CD4-positive, alpha-beta T cell treated with Interleukin-10 for 1 hour (primary cell): ENCODE results near the gene BORCS5.
"Not testable (repeated sequence)": the region's sequence is repeated elsewhere in the genome, so short reads cannot be mapped to it uniquely, and the experiment has no call there.

ENCODE experiments used
- DNase-seq: peaks from one replicate; pipeline ENCODE4 v3.0.0-alpha.2; 2020

BORCS5 gene

DNA sequence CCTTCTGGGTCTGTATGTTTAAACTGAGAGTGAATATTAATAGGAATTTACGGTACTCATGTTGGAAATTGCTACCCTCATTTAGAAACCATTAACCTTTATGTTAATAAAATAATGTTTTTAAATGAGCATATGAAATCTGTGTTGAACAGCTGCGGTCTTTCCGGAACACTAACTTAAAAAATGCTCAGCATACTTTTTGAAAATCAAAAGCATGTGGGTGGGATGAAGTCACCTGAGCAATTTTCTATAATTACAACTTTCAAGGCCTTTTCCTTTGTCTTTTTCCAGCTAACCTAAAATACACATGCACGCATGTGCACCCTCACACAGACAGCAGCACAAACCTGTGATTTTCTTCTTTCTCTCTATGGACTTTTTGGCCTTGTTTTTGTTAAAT lies 39.8 kb downstream of the BORCS5 start:
- no peak for DNase-seq

DNA sequence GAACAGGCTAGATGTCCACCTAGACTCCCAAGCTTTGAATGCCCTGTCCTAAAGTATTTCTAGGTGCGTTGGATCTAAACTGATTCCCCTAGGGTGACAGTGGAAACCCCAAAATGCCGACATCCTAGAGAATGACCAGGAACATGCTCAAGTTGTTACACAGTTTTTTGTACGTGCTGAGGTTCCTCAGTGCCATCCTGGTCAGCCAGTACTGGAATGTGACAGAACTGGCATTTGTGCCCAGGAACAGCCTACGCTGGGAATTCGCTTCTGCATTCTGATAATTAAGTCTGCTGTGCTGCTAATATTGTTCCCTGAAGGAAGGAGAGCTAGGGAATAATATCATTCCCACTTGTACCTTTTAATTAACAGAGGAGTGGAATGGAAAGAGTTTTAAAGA lies 40.3 kb downstream of the BORCS5 start:
- no peak for DNase-seq

DNA sequence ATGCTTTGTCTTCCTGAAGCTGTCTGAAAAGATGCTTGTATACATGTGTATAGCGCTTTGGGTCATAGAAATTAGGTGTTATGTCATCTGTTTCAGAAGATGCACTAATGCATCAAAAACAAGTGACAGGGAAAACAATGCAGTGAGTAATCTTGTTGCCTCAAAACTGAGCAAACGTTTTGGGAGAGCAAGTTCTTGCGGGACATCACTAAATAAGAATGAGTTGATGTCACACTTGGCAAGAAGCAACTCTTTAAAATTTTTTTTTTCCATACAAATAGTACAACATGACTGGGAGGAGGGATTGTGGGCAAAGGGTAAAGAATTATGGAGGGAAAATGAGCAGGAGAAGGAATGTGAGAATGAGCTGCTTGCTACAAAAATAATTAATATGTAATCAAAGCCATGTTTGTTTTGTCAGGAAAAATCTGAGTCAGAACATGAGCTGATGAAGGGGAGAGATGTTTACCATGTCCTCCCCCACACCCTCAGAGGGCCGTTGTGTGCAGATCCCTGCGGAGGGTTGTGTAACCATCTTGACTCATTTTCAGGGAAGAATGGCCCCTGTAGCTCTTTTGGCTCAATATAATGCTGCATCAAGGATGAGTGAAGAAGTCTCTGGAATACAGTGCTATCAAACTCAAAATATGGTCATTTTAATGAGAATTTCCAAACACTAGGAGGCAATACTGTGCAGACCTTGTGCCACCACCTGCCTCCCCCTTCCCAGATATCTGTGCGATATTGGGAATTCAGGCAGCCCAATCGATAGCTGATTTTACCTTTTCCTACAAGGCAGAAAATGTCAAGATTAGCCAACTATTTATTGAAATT lies 41.4 kb downstream of the BORCS5 start:
- DNase-seq: no peak

DNA sequence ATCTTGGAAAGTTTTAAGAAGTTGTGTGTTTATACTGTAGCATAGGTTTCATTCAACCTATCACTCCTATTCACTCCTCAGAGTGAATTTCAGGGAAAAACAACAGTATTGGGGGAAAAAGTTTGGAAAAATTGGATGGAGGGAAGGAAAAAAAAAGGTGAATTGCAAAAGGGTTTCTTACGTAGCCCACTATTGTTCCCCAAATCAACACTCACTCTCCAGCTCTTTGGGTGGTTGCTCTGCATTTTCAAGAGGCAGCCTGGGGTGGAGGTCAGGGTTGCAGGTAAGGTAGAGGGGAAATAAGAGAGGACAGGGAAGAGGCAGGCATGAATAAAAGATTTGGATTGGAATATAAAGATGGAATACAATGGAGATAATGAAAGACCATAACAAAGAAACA lies 42.3 kb downstream of the BORCS5 start:
- no peak for DNase-seq

DNA sequence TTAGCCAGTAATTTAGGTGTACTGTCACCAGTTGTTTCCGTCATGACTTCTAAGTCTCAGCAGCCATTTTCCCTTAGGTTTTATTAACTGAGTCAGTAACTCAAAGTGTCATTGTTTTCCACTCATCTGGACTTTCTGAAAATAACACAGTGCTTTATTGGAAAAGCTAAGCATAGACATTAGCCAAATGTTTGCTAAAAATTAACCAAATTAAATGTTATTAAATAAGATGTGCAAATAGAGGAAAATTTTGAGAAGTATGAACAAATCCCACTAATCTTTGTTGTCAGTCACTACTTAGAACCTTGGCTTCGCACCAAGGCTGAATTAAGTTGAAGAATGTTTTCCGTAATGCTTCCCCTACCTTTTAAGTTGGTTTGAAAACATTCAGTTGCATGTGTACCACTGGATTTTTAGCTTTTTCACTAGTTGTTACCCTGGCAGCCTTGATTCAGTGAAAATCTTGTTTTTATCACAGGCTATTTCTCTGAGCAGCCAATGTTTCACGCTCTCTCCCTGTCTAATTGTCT lies 43.0 kb downstream of the BORCS5 start:
- no peak for DNase-seq

DNA sequence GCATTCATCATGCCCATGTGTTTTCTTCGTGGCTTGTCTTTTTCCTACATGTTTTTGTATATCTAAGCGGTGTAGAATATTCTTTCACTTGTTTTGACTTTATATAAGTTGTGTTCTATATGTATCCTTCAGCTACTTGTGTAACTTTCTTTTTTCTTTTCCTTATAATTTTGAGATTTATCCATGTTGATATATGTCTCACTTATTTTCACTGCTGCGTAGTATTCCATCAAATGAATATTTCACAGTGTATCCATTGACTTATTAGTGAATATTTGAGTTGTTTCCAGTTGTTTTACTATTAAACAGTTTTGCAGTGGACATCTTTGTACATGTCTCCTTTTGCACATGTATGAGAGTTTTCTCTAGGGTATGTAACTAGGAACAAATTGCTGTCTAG lies 43.9 kb downstream of the BORCS5 start:
- DNase-seq: no peak

DNA sequence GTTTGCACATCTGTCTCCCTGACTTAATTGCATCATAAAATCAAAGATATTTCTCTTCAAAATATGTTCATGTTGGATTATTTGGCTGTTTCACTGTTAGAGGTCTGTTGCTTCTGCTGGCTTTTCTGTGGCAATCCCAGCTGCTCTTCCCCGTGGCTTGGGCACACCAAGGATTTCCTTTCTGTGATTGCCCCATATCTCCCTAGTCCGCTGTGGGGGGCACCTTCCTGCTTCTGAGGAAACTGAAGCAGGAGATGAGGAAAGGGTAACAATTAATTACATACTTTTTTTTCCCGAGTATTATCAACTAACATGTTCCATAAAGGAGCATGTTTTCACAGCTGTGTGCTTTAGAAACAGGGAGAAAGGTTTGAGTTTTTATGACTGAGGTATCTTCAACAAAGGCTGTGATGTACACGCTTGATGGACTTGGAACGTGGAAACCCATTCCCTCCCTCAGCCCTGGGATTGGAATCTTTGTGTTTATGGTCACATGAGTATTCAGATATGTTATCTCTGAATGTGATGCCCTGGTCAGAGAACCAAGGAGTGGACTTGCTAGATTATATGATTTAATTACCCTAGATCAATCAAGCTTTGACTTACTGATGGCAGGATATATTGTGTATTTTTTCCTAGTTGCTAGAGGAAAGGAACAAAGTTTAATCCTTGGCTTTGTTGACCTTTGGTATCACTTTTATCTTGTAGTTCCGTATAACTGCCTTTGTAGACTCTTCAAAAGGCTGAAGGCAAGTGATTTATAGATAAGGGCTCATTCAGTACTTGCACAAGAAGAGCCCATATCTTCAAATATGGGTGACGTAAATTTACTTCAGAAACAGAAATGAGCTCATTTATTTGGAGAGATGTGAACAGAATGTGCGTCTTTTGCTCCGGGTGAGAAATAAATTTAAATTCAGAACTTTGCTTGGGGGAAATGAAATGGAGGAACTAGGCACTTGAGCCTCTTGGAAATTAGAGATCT lies 46.7 kb downstream of the BORCS5 start:
- no peak for DNase-seq

DNA sequence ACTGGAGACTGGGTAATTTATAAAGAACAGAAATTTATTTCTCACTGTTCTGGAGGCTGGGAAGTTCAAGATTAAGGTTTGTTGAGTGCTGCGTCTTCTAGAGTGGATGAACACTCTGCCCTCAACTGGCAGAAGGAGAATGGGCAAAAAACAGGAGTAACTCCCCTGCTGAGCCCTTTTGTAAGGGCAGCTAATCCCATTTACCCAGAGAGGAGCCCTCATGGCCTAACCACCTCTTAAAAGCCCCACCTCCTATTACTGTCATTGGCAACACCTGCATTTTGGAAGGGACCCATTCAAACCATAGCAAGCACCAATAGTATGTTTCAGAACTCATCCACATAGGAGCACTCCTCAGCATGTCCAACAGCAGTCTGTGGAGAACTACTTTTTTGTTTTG lies 47.4 kb downstream of the BORCS5 start:
- no peak for DNase-seq

DNA sequence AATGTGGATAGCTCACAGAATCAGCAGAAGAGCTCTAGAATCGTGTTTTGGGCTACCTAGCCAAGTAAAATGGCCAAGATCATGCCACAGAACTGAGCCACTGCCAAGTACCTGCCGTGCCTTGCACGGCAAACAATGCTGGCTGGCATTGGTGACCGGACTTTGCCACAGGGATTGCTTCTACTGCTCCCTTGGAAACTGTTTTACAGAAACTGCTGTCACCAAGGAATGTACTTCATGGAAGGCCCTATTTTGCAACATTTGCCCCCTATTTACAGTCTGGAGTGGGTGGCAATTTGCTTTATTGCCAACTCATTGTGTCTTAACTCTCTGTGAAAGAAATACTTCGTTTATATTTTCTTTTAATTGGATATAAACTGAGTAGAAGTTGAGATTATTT lies 49.0 kb downstream of the BORCS5 start:
- no peak for DNase-seq

DNA sequence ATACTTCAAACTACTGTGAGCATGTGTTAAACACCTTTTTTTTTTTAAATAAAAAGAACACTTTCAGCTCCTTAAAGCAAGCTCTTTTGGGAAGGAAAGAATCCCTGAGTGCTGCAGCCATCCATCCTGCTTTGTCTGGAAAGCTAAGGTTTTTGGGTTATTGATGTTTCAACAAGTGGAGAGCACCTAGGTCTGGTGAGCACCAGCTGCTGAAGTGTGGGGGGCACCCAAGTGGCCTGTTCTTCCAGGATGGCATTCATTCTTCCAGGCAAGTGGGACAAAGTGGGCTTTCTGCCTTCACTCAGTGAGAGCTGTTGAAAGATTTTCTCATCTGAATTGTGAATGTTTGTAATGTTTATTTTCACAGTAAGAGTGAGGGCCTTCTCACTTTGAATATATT lies 49.9 kb downstream of the BORCS5 start:
- no peak for DNase-seq

DNA sequence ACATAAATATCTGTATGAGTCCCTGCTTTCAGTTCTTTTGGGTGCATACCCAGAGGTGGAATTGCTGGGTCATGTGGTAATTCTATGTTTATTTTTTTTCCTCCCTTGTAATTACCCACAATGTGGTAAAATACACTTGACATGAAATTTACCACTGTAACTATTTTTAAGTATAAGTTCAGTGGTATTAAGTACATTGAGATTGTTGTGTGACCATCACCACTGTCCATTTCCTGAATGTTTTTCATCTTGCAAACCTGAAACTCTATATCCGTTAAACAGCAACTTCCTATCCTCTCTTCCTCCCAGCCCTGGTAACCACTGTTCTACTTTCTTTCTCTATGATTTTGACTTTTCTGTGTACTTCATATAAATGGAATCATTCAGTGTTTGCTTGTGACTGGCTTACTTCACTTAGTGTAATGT lies 51.4 kb downstream of the BORCS5 start:
- peak; percentile 26 for DNase-seq

DNA sequence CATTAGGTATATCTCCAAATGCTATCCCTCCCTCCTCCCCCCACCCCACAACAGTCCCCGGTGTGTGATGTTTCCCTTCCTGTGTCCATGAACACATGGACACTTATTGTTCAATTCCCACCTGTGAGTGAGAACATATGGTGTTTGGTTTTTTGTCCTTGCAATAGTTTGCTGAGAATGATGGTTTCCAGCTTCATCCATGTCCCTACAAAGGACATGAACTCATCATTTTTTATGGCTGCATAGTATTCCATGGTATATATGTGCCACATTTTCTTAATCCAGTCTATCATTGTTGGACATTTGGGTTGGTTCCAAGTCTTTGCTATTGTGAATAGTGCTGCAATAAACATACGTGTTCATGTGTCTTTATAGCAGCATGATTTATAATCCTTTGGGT lies 52.5 kb downstream of the BORCS5 start:
- not testable (repeated sequence) for DNase-seq

DNA sequence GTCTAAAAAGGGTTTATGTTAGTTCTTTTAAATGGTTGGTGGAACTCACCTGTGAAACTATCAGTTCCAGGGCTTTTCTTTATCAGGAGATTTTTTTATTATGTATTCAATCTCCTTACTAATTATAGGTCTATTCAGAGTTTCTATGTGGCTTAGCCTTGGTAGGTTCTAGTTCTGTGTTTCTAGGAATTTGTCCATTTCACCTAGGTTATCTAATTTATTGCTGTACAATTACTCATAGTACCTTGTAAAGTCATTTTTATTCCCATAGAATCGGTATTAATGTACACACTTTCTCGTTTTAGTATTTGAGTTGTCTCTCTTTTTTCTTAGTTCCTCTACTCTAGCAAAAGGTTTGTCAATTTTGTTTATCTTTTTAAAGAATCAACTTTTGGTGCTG lies 59.0 kb downstream of the BORCS5 start:
- DNase-seq: no peak

DNA sequence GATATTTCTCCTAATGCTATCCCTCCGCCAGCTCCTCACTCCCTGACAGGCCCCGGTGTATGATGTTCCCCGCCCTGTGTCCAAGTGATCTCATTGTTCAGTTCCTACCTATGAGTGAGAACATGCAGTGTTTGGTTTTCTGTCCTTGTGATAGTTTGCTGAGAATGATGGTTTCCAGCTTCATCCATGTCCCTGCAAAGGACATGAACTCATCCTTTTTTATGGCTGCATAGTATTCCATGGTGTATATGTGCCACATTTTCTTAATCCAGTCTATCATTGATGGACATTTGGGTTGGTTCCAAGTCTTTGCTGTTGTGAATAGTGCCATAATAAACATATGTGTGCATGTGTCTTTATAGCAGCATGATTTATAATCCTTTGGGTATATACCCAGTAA lies 62.3 kb downstream of the BORCS5 start:
- not testable (repeated sequence) for DNase-seq

DNA sequence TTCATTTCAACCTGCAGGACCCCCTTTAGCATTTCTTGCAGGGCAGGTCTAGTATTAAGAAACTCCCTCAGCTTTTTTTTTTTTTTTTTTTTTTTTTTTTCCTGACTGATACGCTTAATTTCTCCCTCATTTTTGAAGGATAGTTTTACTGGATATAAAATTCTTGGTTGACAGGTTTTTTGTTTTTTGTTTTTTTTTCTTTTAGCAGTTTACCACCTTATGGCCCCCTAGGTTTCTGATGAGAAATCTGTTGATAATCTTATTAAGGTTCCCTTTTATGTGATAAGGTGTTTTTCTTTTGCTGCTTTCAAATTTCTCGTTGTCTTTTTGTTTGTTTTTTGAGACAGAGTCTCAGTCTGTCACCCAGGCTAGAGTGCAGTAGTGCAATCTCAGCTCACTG lies 66.5 kb downstream of the BORCS5 start:
- no peak for DNase-seq

DNA sequence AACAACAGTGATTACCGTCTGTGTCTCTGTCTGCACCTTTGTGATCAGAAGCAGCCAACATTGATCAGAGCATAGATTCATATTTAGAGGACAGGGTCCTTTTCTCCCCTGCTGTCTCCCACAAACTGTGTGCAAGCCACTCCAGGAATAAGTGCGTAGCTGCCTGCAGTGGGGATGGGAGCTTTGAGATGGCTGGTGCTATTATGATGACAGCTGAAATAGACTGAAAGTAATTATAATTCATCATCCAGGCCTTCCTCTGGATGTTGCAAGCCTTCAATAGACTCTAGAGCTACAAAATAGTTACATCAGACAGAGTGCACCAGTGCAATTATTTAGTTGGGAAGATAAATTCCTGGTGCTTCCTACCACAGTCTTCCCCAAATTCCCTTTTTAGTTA lies 68.1 kb downstream of the BORCS5 start:
- no peak for DNase-seq

DNA sequence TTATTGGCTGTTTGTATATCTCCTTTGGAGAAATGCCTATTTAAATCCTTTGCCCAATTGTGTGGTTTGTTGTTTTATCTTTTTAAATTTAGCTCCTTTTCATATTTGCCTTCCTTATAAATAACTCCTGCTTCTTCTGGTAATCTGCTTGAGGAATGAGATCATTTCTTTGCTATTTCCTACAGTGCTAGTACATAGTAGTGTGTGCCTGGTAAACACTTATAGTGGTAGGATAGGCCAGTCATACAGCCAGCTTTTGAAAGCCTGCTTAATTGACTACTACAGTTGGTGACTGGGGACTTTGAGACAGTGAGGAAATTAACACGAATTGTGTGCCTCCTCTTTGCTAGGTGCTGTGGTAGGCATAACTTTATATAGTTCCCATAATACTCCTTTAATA lies 68.7 kb downstream of the BORCS5 start:
- DNase-seq: no peak

DNA sequence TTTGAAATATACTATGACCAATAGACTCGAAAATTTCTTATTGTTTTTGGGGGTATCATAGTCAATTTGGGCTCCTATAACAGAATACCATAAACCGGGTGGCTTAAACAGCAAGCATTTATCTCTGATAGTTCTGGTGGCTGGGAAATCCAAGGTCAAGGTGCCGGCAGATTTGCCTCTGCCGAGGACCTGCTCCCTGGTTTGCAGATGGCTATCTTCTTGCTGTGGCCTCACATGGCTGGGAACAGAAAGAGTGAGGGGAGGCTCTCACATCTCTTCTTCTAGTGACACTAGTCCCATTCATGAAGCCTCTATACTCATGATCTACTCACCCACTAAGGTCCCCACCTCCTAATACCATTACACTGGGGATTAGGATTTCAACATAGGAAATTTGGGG lies 70.7 kb downstream of the BORCS5 start:
- DNase-seq: no peak

DNA sequence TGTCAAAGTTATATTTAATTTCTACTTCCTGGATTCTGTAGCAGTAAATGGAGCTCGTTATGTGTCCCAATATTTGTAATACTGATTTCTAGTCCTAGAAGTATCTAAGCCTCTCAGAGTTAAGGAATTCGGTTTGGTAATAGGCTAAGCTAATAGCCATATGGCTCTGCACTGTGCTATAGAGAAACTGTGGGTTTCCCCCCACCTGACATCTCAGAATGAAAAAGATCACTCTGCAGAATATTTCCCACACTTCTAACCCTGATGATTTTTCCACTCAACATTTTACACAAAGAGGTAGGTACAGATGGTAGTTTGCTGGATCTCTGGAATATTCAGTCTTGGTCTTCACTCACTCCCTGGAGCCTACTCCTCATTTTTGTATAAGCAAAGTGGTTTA lies 71.2 kb downstream of the BORCS5 start:
- no peak for DNase-seq

DNA sequence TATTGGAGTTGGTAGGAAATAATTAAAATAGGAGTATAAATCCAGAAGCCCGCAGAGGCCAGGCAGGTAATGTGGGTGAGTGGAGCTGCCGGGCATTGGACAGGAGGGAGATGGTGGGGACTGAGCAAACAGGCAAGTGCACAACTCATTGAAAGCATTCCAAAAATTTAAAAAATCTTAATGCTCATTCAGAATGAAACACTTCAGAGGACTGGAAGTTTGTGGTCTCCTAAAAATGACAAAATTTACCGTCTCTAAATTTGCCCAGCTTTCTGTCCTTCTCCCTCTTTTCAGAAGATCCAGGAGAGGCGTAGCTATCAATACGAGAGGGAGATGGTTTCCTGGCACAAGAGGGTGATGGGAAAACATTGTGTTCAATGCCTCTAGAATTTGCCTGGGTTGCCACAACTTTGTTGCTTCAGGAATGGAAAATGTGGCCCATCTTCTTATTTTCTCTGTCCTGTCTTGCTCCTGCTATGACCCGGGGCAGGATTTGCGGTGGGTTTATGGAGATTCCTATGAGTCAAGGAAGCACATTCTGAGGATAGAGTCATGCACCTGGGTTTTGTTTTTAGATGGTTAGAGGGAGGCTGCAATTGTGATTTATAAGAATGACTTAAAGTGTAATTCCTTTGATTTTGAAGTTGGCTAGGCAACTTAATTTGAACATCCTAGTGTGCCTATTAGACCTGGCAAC lies 72.2 kb downstream of the BORCS5 start:
- DNase-seq: no peak

DNA sequence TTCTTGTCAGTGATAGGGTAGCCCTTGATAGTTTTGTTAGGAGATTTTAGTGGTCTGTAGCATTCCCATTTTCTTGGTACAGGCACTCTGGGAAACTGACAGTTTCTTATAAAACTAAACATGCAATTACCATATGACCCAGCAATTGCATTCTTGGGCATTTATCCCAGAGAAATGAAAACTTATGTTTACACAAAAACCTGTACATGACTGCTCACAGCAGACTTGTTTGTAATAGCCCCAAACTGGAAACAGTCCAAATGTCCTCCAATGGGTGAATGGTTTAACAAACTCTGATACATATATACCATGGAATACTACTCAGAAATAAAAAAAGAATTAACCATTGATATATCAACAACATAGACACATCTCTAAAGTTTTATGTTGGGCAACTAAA lies 75.5 kb downstream of the BORCS5 start:
- no peak for DNase-seq

DNA sequence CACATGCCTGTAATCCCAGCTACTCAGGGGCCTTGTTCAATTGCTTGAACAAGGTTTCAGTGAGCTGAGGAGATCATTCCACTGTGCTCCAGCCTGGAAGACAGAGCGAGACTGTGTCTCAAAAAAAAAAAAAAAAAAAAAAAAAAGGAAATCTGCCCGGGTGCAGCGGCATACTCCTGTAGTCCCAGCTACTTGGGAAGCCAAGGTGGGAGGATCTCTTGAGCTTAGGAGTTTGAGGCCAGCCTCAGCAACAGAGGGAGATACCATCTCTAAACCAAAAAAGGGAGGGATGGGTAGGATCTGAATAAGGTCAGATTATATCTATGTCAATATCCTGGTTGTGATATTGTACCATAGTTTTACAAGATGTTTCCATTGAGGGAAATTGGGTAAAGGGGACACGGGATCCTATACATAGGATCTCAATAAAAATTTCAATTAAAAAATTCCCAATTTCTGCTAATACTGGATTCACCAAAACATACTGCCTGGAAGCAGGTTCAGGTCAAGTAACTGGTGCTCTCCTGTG lies 76.4 kb downstream of the BORCS5 start:
- no peak for DNase-seq

DNA sequence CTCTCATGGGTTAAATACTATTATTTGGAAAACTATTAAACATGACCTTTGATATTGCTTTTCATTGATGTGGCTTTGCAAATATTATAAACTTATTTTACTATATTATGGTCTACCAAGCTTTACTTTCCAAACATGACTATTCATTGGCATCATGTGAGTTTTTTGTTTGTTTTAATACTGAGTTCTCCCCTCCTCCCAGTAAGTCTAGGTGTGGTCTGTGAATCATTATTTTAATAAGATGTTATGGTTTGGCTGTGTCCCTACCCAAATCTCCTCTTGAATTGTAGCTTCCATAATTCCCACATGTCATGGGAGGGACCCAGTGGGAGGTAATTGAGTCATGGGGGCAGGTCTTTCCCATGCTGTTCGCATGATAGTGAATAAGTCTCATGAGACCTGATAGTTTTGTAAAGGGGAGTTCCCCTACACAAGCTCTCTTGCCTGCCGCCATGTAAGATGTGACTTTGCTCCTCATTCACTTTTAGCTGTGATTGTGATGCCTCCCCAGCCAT lies 80.0 kb downstream of the BORCS5 start:
- no peak for DNase-seq
